HG02870 (cell line): ENCODE measurements around the gene OR5H14.
"Not testable (repeated sequence)": the region's sequence is repeated elsewhere in the genome, so short reads cannot be mapped to it uniquely, and the experiment has no call there.

Experiments
- ATAC-seq: cut with Tn5 transposase; IDR thresholded peaks from one replicate; pipeline ENCODE4 v1.9.1; 2021; ENCODE audit warnings: mild to moderate bottlenecking, moderate library complexity; ENCODE audit not compliant: unreplicated experiment

The OR5H14 gene

GRCh38 chr3:98147179-98147578, at the start of gene OR5H14:
TSS of gene OR5H14 (plus strand) at chr3:98147479. CDS start at chr3:98149386, 1,907 bp downstream.
- no peak for ATAC-seq

GRCh38 chr3:98099848-98100247, 47.4 kb upstream of the OR5H14 start:
- ATAC-seq: no peak

- ATAC-seq: no peak
These were observed 39.1 kb upstream of the OR5H14 start for GRCh38 chr3:98108162-98108561.

- ATAC-seq: no peak
These were observed 37.3 kb upstream of the OR5H14 start for GRCh38 chr3:98109807-98110549.

- ATAC-seq: no peak
These were observed 36.8 kb upstream of the OR5H14 start for GRCh38 chr3:98110550-98110908.

- no peak for ATAC-seq
These were observed 33.0 kb upstream of the OR5H14 start for GRCh38 chr3:98114264-98114663.

- ATAC-seq: no peak
These were observed 31.6 kb upstream of the OR5H14 start for GRCh38 chr3:98115717-98116116.

GRCh38 chr3:98130421-98130820, 16.9 kb upstream of the OR5H14 start, which contains the start of gene OR5H1:
TSS of gene OR5H1 (plus strand) at chr3:98130721. CDS start at chr3:98132698, 1,977 bp downstream.
- ATAC-seq: no peak

GRCh38 chr3:98136631-98137030, 10.6 kb upstream of the OR5H14 start:
- ATAC-seq: no peak

- ATAC-seq: not testable (repeated sequence)
These were observed 9.3 kb upstream of the OR5H14 start for GRCh38 chr3:98137826-98138557.

- no peak for ATAC-seq
These were observed 6.7 kb upstream of the OR5H14 start for GRCh38 chr3:98140531-98140930.

- no peak for ATAC-seq
These were observed 1.5 kb downstream of the OR5H14 start for GRCh38 chr3:98148751-98149150.

GRCh38 chr3:98149456-98149855, 2.2 kb downstream of the OR5H14 start:
- ATAC-seq: not testable (repeated sequence)

- no peak for ATAC-seq
These were observed 4.0 kb downstream of the OR5H14 start for GRCh38 chr3:98151241-98151640.

- no peak for ATAC-seq
These were observed 19.1 kb downstream of the OR5H14 start, which contains the start of gene OR5H15 for GRCh38 chr3:98166396-98166795. TSS of gene OR5H15 (plus strand) at chr3:98166696. CDS start at chr3:98168700, 2,004 bp downstream.

GRCh38 chr3:98171071-98171470, 23.8 kb downstream of the OR5H14 start:
- no peak for ATAC-seq

GRCh38 chr3:98172621-98173020, 25.3 kb downstream of the OR5H14 start:
- no peak for ATAC-seq

- no peak for ATAC-seq
These were observed 33.1 kb downstream of the OR5H14 start for GRCh38 chr3:98180319-98180890.

GRCh38 chr3:98182196-98182595, 34.9 kb downstream of the OR5H14 start:
- no peak for ATAC-seq

GRCh38 chr3:98185180-98185579, 37.9 kb downstream of the OR5H14 start:
- ATAC-seq: no peak

GRCh38 chr3:98188545-98188944, 41.3 kb downstream of the OR5H14 start:
- peak; percentile 71 for ATAC-seq

GRCh38 chr3:98190911-98191310, 43.6 kb downstream of the OR5H14 start:
- ATAC-seq: not testable (repeated sequence)
